HG02885 (cell line): ENCODE data around the gene GZMA.
"Not testable (repeated sequence)": the region's sequence is repeated elsewhere in the genome, so short reads cannot be mapped to it uniquely, and the experiment has no call there.

Source experiments
- ATAC-seq: cut with Tn5 transposase; IDR thresholded peaks from one replicate; pipeline ENCODE4 v1.9.1; 2021; ENCODE audit warnings: mild to moderate bottlenecking; ENCODE audit not compliant: unreplicated experiment, poor library complexity

Gene GZMA

GRCh38 chr5:55102348-55102747, at the start of gene GZMA:
TSS of gene GZMA (plus strand) at chr5:55102646. CDS start at chr5:55102683, 37 bp downstream.
- no peak for ATAC-seq

DNA sequence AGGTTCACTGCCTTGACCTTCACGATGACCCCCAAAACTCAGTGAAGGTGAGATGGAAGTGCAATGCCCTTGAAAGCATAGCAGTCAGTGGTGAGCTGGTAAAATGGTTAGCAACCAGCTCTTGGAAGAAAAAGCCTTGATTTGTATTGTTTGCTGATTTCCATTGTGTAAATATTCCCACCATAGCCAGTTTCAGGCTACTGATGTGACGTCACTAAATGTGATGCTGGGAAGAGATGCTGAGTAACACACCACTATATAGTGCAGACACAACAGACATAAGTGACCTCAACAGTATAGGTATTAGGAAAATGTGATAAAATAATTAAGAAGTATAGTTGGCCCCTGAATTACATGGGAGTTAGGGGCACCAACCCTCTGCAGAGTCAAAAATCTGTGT, 47.3 kb upstream of the GZMA start:
- ATAC-seq = no peak

GRCh38 chr5:55062039-55062779, 40.2 kb upstream of the GZMA start:
- peak; percentile 62 for ATAC-seq

DNA sequence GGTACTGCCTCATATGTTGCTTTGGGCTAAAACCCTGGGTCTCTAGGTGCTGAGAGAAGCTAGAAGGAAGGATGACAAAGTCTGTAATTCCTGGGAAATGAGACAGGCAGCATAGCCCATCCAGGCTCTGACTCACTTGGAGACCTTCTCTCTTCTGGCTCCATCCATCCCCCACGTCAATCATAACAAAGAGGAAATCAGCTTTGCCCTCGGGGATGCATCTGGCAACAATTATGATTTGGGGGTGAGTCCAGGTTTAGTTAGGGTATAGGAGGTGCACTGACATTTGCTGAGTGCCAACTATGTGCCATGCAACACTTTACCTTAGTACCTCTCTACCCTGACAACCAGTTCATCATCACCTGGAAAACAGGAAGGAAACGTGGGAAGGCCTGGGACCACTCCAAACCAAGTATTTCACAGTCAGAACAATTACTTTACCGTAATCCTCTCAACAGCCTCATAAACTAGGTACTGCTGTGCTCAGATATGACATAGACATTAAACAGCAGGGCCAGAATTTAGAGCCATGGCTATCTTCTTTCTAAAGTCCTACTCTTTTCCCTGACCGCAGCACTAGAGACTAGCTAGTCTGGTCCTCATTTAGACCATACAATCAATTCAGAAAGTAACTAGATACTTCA, 39.1 kb upstream of the GZMA start:
- ATAC-seq = no peak

- no peak for ATAC-seq
Measured at GRCh38 chr5:55063899-55064298, 38.5 kb upstream of the GZMA start.

DNA sequence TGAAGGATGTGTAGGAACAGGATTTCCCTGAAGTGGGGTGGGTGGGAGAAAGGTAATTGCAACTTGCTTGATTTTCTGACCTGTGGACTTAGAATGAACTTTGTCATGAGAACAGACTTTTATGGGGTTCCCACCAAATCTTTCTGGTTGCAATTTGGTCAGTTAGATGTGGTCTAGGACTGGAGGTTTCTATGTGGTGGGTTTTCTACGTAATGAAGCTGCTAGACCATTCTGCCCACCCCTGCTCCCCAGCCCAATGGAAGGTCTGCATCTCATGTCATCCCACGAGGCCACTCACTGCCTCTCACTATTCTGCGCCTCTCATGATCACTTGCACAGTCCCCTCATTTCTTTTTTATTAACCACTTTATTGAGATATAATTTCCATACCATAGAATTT, 37.9 kb upstream of the GZMA start:
- no peak for ATAC-seq

GRCh38 chr5:55066277-55066676, 36.2 kb upstream of the GZMA start:
- ATAC-seq = no peak

DNA sequence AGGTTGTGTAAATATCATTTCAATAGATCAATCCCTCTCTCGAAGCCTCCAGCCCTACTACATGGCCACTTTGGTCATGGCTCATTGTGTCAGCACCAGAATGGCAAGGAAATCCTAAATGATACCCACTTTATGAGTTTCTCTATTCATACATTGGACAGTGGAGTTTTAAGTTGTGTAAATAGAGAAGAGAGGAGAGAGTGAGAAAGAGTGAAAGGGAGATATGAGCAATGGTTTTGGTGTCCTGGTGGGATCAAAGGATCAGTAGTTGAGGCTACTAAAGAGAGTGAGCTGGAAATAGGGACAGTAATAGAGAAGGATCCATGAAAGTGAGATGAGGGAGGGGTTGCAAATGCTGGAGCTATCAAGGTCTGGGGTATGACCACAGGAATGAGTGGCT, 31.5 kb upstream of the GZMA start:
- no peak for ATAC-seq

DNA sequence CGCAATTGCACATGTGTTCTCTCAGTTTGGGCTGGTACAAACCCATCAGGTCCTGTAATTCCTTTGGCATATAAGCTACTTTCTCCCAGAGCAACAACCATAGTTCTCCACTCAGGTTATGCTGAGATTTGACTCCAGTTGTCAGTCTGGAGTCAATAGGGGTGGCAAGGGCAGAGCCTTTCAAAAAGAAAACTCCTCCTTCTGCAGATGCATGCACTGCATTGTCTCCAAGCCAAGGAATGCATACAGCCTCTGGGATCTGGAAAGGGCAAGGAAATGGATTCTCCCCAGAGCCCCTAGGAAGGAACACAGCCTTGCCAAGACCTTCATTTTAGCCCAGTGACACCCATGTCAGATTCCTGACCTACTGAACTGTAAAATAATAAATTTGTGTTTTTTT, 31.0 kb upstream of the GZMA start:
- no peak for ATAC-seq

DNA sequence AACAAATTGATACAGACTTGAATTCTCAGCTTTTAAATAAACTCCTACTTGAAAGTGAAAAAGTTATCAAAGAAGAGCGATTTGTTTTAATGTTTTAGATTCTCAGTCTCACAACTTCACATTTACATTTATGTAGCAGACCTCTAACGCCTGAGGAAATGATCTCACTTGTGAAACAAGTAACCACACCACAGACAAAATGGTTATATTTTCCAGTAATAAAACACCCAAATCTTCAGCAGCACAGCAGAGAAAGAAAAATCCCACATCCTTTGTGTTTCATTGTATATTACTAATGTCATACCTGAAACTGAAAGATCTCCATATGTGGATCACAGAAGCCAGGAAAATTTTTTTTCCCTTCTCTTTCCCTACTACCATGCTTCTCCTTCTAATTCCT, 29.8 kb upstream of the GZMA start:
- ATAC-seq = no peak

- no peak for ATAC-seq
Measured at GRCh38 chr5:55073211-55073610, 29.2 kb upstream of the GZMA start.

GRCh38 chr5:55081541-55081940, 20.9 kb upstream of the GZMA start:
- no peak for ATAC-seq

GRCh38 chr5:55089301-55089700, 13.1 kb upstream of the GZMA start:
- ATAC-seq = not testable (repeated sequence)

- not testable (repeated sequence) for ATAC-seq
Measured at GRCh38 chr5:55091011-55091410, 11.4 kb upstream of the GZMA start.

- ATAC-seq = no peak
Measured at GRCh38 chr5:55096182-55096581, 6.3 kb upstream of the GZMA start.

GRCh38 chr5:55096861-55097260, 5.6 kb upstream of the GZMA start:
- ATAC-seq = no peak

GRCh38 chr5:55101148-55101547, 1.3 kb upstream of the GZMA start:
- ATAC-seq = not testable (repeated sequence)

GRCh38 chr5:55101556-55102276, 730 bp upstream of the GZMA start:
- ATAC-seq = no peak

- no peak for ATAC-seq
Measured at GRCh38 chr5:55104036-55104772, 1.8 kb downstream of the GZMA start.

- no peak for ATAC-seq
Measured at GRCh38 chr5:55104946-55105701, 2.7 kb downstream of the GZMA start.
